ENCODE data around the gene NPIPB4.
"Not testable (repeated sequence)": the region's sequence is repeated elsewhere in the genome, so short reads cannot be mapped to it uniquely, and the experiment has no call there.

The NPIPB4 gene

GRCh38 chr16:21790506-21790905 is 67.0 kb downstream of the NPIPB4 start:
- FAIRE-seq, result peak; percentile 98
- not testable (repeated sequence) for DNase-seq (ENCODE audit: insufficient read length, low spot score)
